Calu3 (cell line): ENCODE measurements around the gene ABCB9. TPM values are rescaled to one million over a fixed set of nuclear protein-coding genes. Genes with fewer than 3 reads are reported as not detected.
A peak's percentile ranks its signal among the peaks of the same experiment; 100 is the strongest.
"Not testable (repeated sequence)": the region's sequence is repeated elsewhere in the genome, so short reads cannot be mapped to it uniquely, and the experiment has no call there.

Experiments used
- BruUV-seq: library from RNA; stranded (reverse); fragments of 400-500 nt; replicated peaks from 2 replicates; lab custom pipeline; 2021; lab: Mats Ljungman, UMichigan
- CTCF ChIA-PET: fragments of 300-600 bp; sonication (Branson Sonifier 250); formaldehyde crosslinking; loops from one replicate; lab custom pipeline; 2022; ENCODE audit warnings: antibody characterized with exemption; lab: Charles Lee
- DNase-seq: peaks from one replicate; pipeline ENCODE4 v3.0.0; 2022
- H3K27ac Mint-ChIP-seq: one replicate; pipeline ENCODE4 v1.8.0; 2022; ENCODE audit warnings: mixed read lengths; ENCODE audit not compliant: unreplicated experiment
- H3K27me3 Mint-ChIP-seq: one replicate; pipeline ENCODE4 v1.8.0; 2022; ENCODE audit warnings: mixed read lengths; ENCODE audit not compliant: unreplicated experiment
- H3K36me3 Mint-ChIP-seq: one replicate; pipeline ENCODE4 v1.8.0; 2022; ENCODE audit warnings: mild to moderate bottlenecking, moderate library complexity, mixed read lengths; ENCODE audit not compliant: insufficient read depth, unreplicated experiment
- H3K4me1 Mint-ChIP-seq: one replicate; pipeline ENCODE4 v1.8.0; 2022; ENCODE audit warnings: mild to moderate bottlenecking, low read depth, mixed read lengths; ENCODE audit not compliant: unreplicated experiment
- H3K4me3 Mint-ChIP-seq: one replicate; pipeline ENCODE4 v1.8.0; 2022; ENCODE audit warnings: mild to moderate bottlenecking, low read depth, moderate library complexity, mixed read lengths; ENCODE audit not compliant: unreplicated experiment
- H3K9me3 Mint-ChIP-seq: one replicate; pipeline ENCODE4 v1.8.0; 2022; ENCODE audit warnings: low read depth, mixed read lengths; ENCODE audit not compliant: unreplicated experiment
- CTCF ChIP-seq: fragments of 200-600 bp; IDR thresholded peaks from one replicate; pipeline ENCODE4 v1.8.0; 2022; ENCODE audit warnings: antibody characterized with exemption; ENCODE audit not compliant: unreplicated experiment
- intact Hi-C: fragments of 100-400 bp; cut with micrococcal nuclease; formaldehyde crosslinking; loops from one replicate; pipeline ENCODE4 v1.10.0; 2022; ENCODE audit not compliant: unreplicated experiment
- total RNA-seq: library from RNA; stranded (reverse); gene quantifications from 2 replicates; pipeline ENCODE4 v1.2.3, GENCODE V29; 2022

ABCB9 gene
- total RNA-seq, 1 experiment from 2014 or later = 25.6 TPM

GRCh38 chr12:122893208-122894153 lies 72.8 kb downstream of the ABCB9 start:
- H3K36me3 Mint-ChIP-seq = peaks cover 88% of the 10 kb centered on the region
- TF ChIP-seq CTCF = no peak
- no peaks in the 10 kb centered on the region for H3K27me3 Mint-ChIP-seq
- CTCF ChIA-PET = interaction anchor here (0.6 to 2.6 kb wide), 14 partner anchors 8 to 720 kb away, joined by 3 to 17 read pairs (median 6); no protein-coding TSS in a partner anchor
- H3K9me3 Mint-ChIP-seq = peaks cover 3% of the 10 kb centered on the region
- intact Hi-C loops = no loop called here
- H3K27ac Mint-ChIP-seq = peak overlapping the region; percentile 98
- H3K4me3 Mint-ChIP-seq = peak overlapping the region; percentile 100
- H3K4me1 Mint-ChIP-seq = peaks cover 58% of the 10 kb centered on the region
- TSS peak; percentile 16 for BruUV-seq
- DNase-seq = no peak

- DNase-seq, intact Hi-C loops, H3K27me3 Mint-ChIP-seq, BruUV-seq, H3K9me3 Mint-ChIP-seq: not testable (repeated sequence)
- Mint-ChIP-seq H3K27ac (peak overlapping the region; percentile 98), H3K4me1 (peaks cover 59% of the 10 kb centered on the region), H3K4me3 (peak overlapping the region; percentile 100), H3K36me3 (peaks cover 94% of the 10 kb centered on the region)
- CTCF ChIA-PET = interaction anchor here (1.6 to 2.6 kb wide), 2 partner anchors 54 kb away, joined by 10 to 17 read pairs; no protein-coding TSS in a partner anchor
Observed at GRCh38 chr12:122892724-122893123, 73.5 kb downstream of the ABCB9 start.

- peaks cover 67% of the 10 kb centered on the region for H3K4me1 Mint-ChIP-seq
- H3K4me3 Mint-ChIP-seq = peak overlapping the region; percentile 100
- CTCF ChIA-PET = interaction anchor here (0.6 to 1.6 kb wide), 6 partner anchors 20 to 98 kb away, joined by 3 to 10 read pairs (median 5); no protein-coding TSS in a partner anchor
- peak overlapping the region; percentile 98 for H3K27ac Mint-ChIP-seq
- TF ChIP-seq CTCF = no peak
- peaks cover 3% of the 10 kb centered on the region for H3K9me3 Mint-ChIP-seq
- intact Hi-C loops = no loop called here
- BruUV-seq = no TSS peak
- peak; percentile 59 for DNase-seq
- peaks cover 96% of the 10 kb centered on the region for H3K36me3 Mint-ChIP-seq
- H3K27me3 Mint-ChIP-seq = no peaks in the 10 kb centered on the region
Observed at GRCh38 chr12:122891661-122892525, 74.4 kb downstream of the ABCB9 start.

- intact Hi-C loops = loop anchor here (10.0 kb wide), 1 partner anchor 345 kb away; the partner anchor contains the start of genes MPHOSPH9 and MTRFR
- Mint-ChIP-seq H3K36me3 (peaks cover 81% of the 10 kb centered on the region), H3K27me3 (no peaks in the 10 kb centered on the region), H3K4me1 (peaks cover 67% of the 10 kb centered on the region), H3K4me3 (peak overlapping the region; percentile 100), H3K27ac (peak overlapping the region; percentile 98), H3K9me3 (no peaks in the 10 kb centered on the region)
- CTCF ChIA-PET = interaction anchor here (1.0 to 3.4 kb wide), 4 partner anchors 17 to 60 kb away, joined by 3 to 16 read pairs (median 12); no protein-coding TSS in a partner anchor
- BruUV-seq = no TSS peak
- no peak for DNase-seq
- no peak for TF ChIP-seq CTCF
Observed at GRCh38 chr12:122889761-122890520, 76.3 kb downstream of the ABCB9 start.
